BLaER1 treated with 17β-estradiol and CSF1 and Interleukin-3, amounts not matched to agents 10 nM and 100 nM (cell line): ENCODE data around the gene NCCRP1.
"Not testable (repeated sequence)": the region's sequence is repeated elsewhere in the genome, so short reads cannot be mapped to it uniquely, and the experiment has no call there.

Source experiments
- H3K27ac ChIP-seq, 11 experiments: shearing (Covaris generic); formaldehyde crosslinking; 2 replicates each; pipeline ENCODE4 v1.8.1; 2022
- H3K27me3 ChIP-seq, 11 experiments: shearing (Covaris generic); formaldehyde crosslinking; 2 replicates each; pipeline ENCODE4 v1.8.1; 2022
- H3K36me3 ChIP-seq, 11 experiments: shearing (Covaris generic); formaldehyde crosslinking; 2 replicates each; pipeline ENCODE4 v1.8.1; 2022
- H3K4me1 ChIP-seq, 10 experiments: shearing (Covaris generic); formaldehyde crosslinking; 2 replicates each; pipeline ENCODE4 v1.8.1; 2022
- H3K4me2 ChIP-seq, 11 experiments: shearing (Covaris generic); formaldehyde crosslinking; 2 replicates each; pipeline ENCODE4 v1.8.1; 2022
- H3K4me3 ChIP-seq, 10 experiments: shearing (Covaris generic); formaldehyde crosslinking; 2 replicates each; pipeline ENCODE4 v1.8.1; 2022
- H3K9ac ChIP-seq, 11 experiments: shearing (Covaris generic); formaldehyde crosslinking; 2 replicates each; pipeline ENCODE4 v1.8.1; 2022
- H3K9me3 ChIP-seq, 11 experiments: shearing (Covaris generic); formaldehyde crosslinking; replicated peaks in 1 of 11; 2 replicates each; pipeline ENCODE4 v1.8.1; 2022
- H4K20me1 ChIP-seq, 11 experiments: shearing (Covaris generic); formaldehyde crosslinking; 2 replicates each; pipeline ENCODE4 v1.8.1; 2022
- Cebpa-rat ChIP-seq, 11 experiments: shearing (Covaris generic); IDR thresholded peaks; 2 replicates each; pipeline ENCODE4 v1.8.1; 2022

The NCCRP1 gene

GRCh38 chr19:39217094-39217493 is 20.3 kb downstream of the NCCRP1 start:
- no peaks in the 10 kb centered on the region for H3K27me3 ChIP-seq
- H3K36me3 ChIP-seq = no peaks in the 10 kb centered on the region
- no peak overlapping the region for H3K4me3 ChIP-seq
- no peak overlapping the region for H3K4me2 ChIP-seq
- no peak overlapping the region for H3K9ac ChIP-seq
- H3K27ac ChIP-seq = no peak overlapping the region
- H4K20me1 ChIP-seq = no peaks in the 10 kb centered on the region; a peak in 2 of 22 replicates
- peaks cover 0 to 7% (median 0%) of the 10 kb centered on the region in 10 experiments; a peak in 3 of 20 replicates for H3K4me1 ChIP-seq
- TF ChIP-seq Cebpa-rat (IDR thresholded peaks at IDR 0.05) = no peak
- no peaks in the 10 kb centered on the region for H3K9me3 ChIP-seq

GRCh38 chr19:39218230-39219007 is 21.7 kb downstream of the NCCRP1 start:
- Histone ChIP-seq H4K20me1 (no peaks in the 10 kb centered on the region; a peak in 2 of 22 replicates), H3K36me3 (no peaks in the 10 kb centered on the region), H3K4me1 (peaks cover 0 to 7% (median 0%) of the 10 kb centered on the region in 10 experiments; a peak in 3 of 20 replicates), H3K9me3 (no peaks in the 10 kb centered on the region), H3K9ac (no peak overlapping the region), H3K27me3 (no peaks in the 10 kb centered on the region), H3K4me2 (no peak overlapping the region), H3K27ac (no peak overlapping the region), H3K4me3 (no peak overlapping the region)
- no peak for TF ChIP-seq Cebpa-rat (IDR thresholded peaks at IDR 0.05)

GRCh38 chr19:39219108-39219507 is 22.3 kb downstream of the NCCRP1 start:
- H3K9ac ChIP-seq, H3K4me2 ChIP-seq, H3K27ac ChIP-seq, H3K4me3 ChIP-seq, H3K36me3 ChIP-seq, H3K4me1 ChIP-seq, H3K27me3 ChIP-seq, H4K20me1 ChIP-seq, H3K9me3 ChIP-seq: not testable (repeated sequence)

- no peaks in the 10 kb centered on the region for H3K27me3 ChIP-seq
- no peaks in the 10 kb centered on the region for H3K9me3 ChIP-seq
- no peaks in the 10 kb centered on the region; a peak in 1 of 22 replicates for H4K20me1 ChIP-seq
- no peaks in the 10 kb centered on the region for H3K36me3 ChIP-seq
- no peak overlapping the region for H3K9ac ChIP-seq
- no peak for TF ChIP-seq Cebpa-rat (IDR thresholded peaks at IDR 0.05)
- no peak overlapping the region for H3K4me2 ChIP-seq
- no peak overlapping the region for H3K4me3 ChIP-seq
- H3K4me1 ChIP-seq = peaks cover 0 to 11% (median 6%) of the 10 kb centered on the region in 10 experiments; a peak in 8 of 20 replicates
- no peak overlapping the region for H3K27ac ChIP-seq
These were observed 27.0 kb downstream of the NCCRP1 start for GRCh38 chr19:39223703-39224279.

- TF ChIP-seq Cebpa-rat (IDR thresholded peaks at IDR 0.05) = no peak
- Histone ChIP-seq H3K4me1 (peaks cover 0 to 11% (median 6%) of the 10 kb centered on the region in 10 experiments; a peak in 8 of 20 replicates), H3K27ac (no peak overlapping the region), H3K9me3 (no peaks in the 10 kb centered on the region), H3K4me2 (peak overlapping the region in 1 of 11 experiments; percentile 45; a peak in 2 of 22 replicates), H3K9ac (no peak overlapping the region), H3K36me3 (no peaks in the 10 kb centered on the region), H3K27me3 (no peaks in the 10 kb centered on the region), H4K20me1 (no peaks in the 10 kb centered on the region; a peak in 1 of 22 replicates), H3K4me3 (no peak overlapping the region)
These were observed 28.1 kb downstream of the NCCRP1 start for GRCh38 chr19:39224910-39225309.

GRCh38 chr19:39230096-39230764 is 33.5 kb downstream of the NCCRP1 start:
- Histone ChIP-seq H3K36me3 (no peaks in the 10 kb centered on the region), H3K4me3 (no peak overlapping the region), H3K27me3 (no peaks in the 10 kb centered on the region), H3K9me3 (peaks cover 0 to 4% (median 0%) of the 10 kb centered on the region in 11 experiments; a peak in 1 of 22 replicates), H3K27ac (no peak overlapping the region), H3K9ac (no peak overlapping the region), H4K20me1 (no peaks in the 10 kb centered on the region), H3K4me1 (peaks cover 0 to 3% (median 0%) of the 10 kb centered on the region in 10 experiments; a peak in 1 of 20 replicates), H3K4me2 (no peak overlapping the region)
- TF ChIP-seq Cebpa-rat (IDR thresholded peaks at IDR 0.05) = no peak

GRCh38 chr19:39232708-39233107 is 35.9 kb downstream of the NCCRP1 start:
- H3K9ac ChIP-seq = no peak overlapping the region
- no peaks in the 10 kb centered on the region for H3K27me3 ChIP-seq
- no peak for TF ChIP-seq Cebpa-rat (IDR thresholded peaks at IDR 0.05)
- no peak overlapping the region for H3K4me3 ChIP-seq
- no peaks in the 10 kb centered on the region for H3K36me3 ChIP-seq
- H3K4me2 ChIP-seq = no peak overlapping the region
- H4K20me1 ChIP-seq = no peaks in the 10 kb centered on the region
- H3K4me1 ChIP-seq = peaks cover 5 to 18% (median 12%) of the 10 kb centered on the region in 10 experiments
- no peak overlapping the region for H3K27ac ChIP-seq
- H3K9me3 ChIP-seq = peaks cover 0 to 4% (median 0%) of the 10 kb centered on the region in 11 experiments; a peak in 1 of 22 replicates

- Histone ChIP-seq H3K27me3 (no peaks in the 10 kb centered on the region), H3K9me3 (no peaks in the 10 kb centered on the region), H3K4me2 (peak overlapping the region in 4 of 11 experiments; percentile 12 to 77 (median 28); a peak in 6 of 22 replicates), H4K20me1 (no peaks in the 10 kb centered on the region), H3K4me1 (peaks cover 6 to 40% (median 24%) of the 10 kb centered on the region in 10 experiments), H3K9ac (no peak overlapping the region; a peak in 1 of 22 replicates), H3K4me3 (no peak overlapping the region), H3K27ac (no peak overlapping the region), H3K36me3 (no peaks in the 10 kb centered on the region)
- no peak for TF ChIP-seq Cebpa-rat (IDR thresholded peaks at IDR 0.05)
These were observed 39.8 kb downstream of the NCCRP1 start for GRCh38 chr19:39236527-39236926.
